B cell (primary cell): ENCODE results near the gene LUM. TPM values are rescaled to one million over a fixed set of nuclear protein-coding genes. Genes with fewer than 3 reads are reported as not detected.

Source experiments
- ATAC-seq: fragments of 200-7000 bp; cut with Tn5 transposase; one replicate; pipeline ENCODE4 v1.10.0; 2021; ENCODE audit warnings: low read depth, mild to moderate bottlenecking, moderate number of reproducible peaks, moderate library complexity
- CTCF ChIA-PET: fragments of 350-600 bp; sonication (Branson Sonifier 250); formaldehyde crosslinking; loops from one replicate; lab custom pipeline; 2021; ENCODE audit warnings: antibody characterized with exemption, inconsistent platforms; lab: Charles Lee
- POLR2A ChIA-PET: fragments of 350-600 bp; sonication (Branson Sonifier 250); formaldehyde crosslinking; loops from one replicate; lab custom pipeline; 2021; ENCODE audit warnings: antibody characterized with exemption; lab: Charles Lee
- DNase-seq: peaks from one replicate; pipeline ENCODE4 v3.0.0; 2013
- H2AFZ ChIP-seq: 2 replicates; pipeline ENCODE4 v1.6.1; 2012; ENCODE audit warnings: mild to moderate bottlenecking, low read depth, low read length; ENCODE audit not compliant: insufficient read depth, poor library complexity, severe bottlenecking
- H3K27ac ChIP-seq, 2 donors: 1 replicate in 1 of 2; 2 replicates in 1 of 2; pipeline ENCODE4 v1.5.1; 2012 to 2013; ENCODE audit warnings: low read length in 2 of 2, mild to moderate bottlenecking in 2 of 2, moderate library complexity in 1 of 2
- H3K27me3 ChIP-seq, 4 experiments: fragments of 200-600 bp in 1 of 4; sonication (generic) in 1 of 4; replicated peaks in 1 of 4; 1 replicate in 2 of 4; 2 replicates in 2 of 4; pipeline versions ENCODE4 v1.6.1 to v1.7.0; 2013 to 2016; ENCODE audit warnings: low read length in 3 of 4, mild to moderate bottlenecking in 2 of 4, mixed read lengths in 1 of 4, moderate library complexity in 1 of 4; ENCODE audit not compliant: insufficient read depth in 4 of 4, control insufficient read depth in 3 of 4; ENCODE audit errors: control extremely low read depth in 1 of 4
- H3K36me3 ChIP-seq, 2 experiments: replicated peaks in 1 of 2; 1 replicate in 1 of 2; 2 replicates in 1 of 2; pipeline versions ENCODE4 v1.6.1 to v1.7.1; 2013; ENCODE audit warnings: low read length in 1 of 2; ENCODE audit not compliant: insufficient read depth in 2 of 2, control insufficient read depth in 1 of 2; ENCODE audit errors: control extremely low read depth in 1 of 2, extremely low read depth in 1 of 2
- H3K4me1 ChIP-seq, 2 donors: fragments of 200-600 bp in 1 of 2; sonication (generic) in 1 of 2; 1 replicate in 1 of 2; 2 replicates in 1 of 2; pipeline versions ENCODE4 v1.5.1 to v1.6.1; 2013 to 2017; ENCODE audit warnings: low read length in 2 of 2; ENCODE audit not compliant: control insufficient read depth in 2 of 2, insufficient read depth in 2 of 2
- H3K4me2 ChIP-seq: replicated peaks from 2 replicates; pipeline ENCODE3; 2012; ENCODE audit warnings: mild to moderate bottlenecking, low read depth, low read length; ENCODE audit not compliant: poor library complexity, severe bottlenecking
- H3K4me3 ChIP-seq, 5 experiments: fragments of 200-600 bp in 1 of 5; sonication (generic) in 1 of 5; 1 replicate in 3 of 5; 2 replicates in 2 of 5; pipeline versions ENCODE4 v1.5.1 to v1.7.0; 2011 to 2016; ENCODE audit warnings: low read length in 4 of 5, mild to moderate bottlenecking in 4 of 5, low read depth in 2 of 5, control low read depth in 1 of 5, moderate library complexity in 1 of 5; ENCODE audit not compliant: insufficient read depth in 1 of 5; ENCODE audit errors: control extremely low read depth in 1 of 5, extremely low read depth in 1 of 5
- H3K79me2 ChIP-seq: fragments of 200-600 bp; sonication (generic); one replicate; pipeline ENCODE4 v1.6.0; 2016; ENCODE audit warnings: low read length; ENCODE audit not compliant: control insufficient read depth, insufficient read depth
- H3K9ac ChIP-seq: fragments of 200-600 bp; sonication (generic); 2 replicates; pipeline ENCODE4 v1.6.1; 2017; ENCODE audit warnings: mild to moderate bottlenecking, low read length, moderate library complexity
- H3K9me3 ChIP-seq, 3 donors: one replicate each; pipeline versions ENCODE4 v1.6.1 to v1.7.1; 2013; ENCODE audit warnings: low read length in 2 of 3; ENCODE audit not compliant: control insufficient read depth in 2 of 3, insufficient read depth in 1 of 3; ENCODE audit errors: control extremely low read depth in 1 of 3
- H4K20me1 ChIP-seq: 2 replicates; pipeline ENCODE4 v1.6.0; 2012; ENCODE audit warnings: mild to moderate bottlenecking, low read length; ENCODE audit not compliant: insufficient read depth, control insufficient read depth, poor library complexity, severe bottlenecking
- H3K27ac Mint-ChIP-seq: one replicate; pipeline ENCODE4 v1.8.0; 2021; ENCODE audit warnings: mixed read lengths
- H3K27me3 Mint-ChIP-seq: one replicate; pipeline ENCODE4 v1.8.0; 2021; ENCODE audit warnings: mixed read lengths
- H3K4me1 Mint-ChIP-seq: one replicate; pipeline ENCODE4 v1.8.0; 2021; ENCODE audit warnings: mixed read lengths
- H3K4me3 Mint-ChIP-seq: one replicate; pipeline ENCODE4 v1.8.0; 2021; ENCODE audit warnings: mixed read lengths
- H3K9me3 Mint-ChIP-seq: one replicate; pipeline ENCODE4 v1.8.0; 2022; ENCODE audit warnings: mixed read lengths; ENCODE audit not compliant: insufficient read depth
- EZH2 ChIP-seq: IDR thresholded peaks from 2 replicates; pipeline ENCODE4 v1.6.1; 2012; ENCODE audit warnings: borderline replicate concordance, low read depth, mild to moderate bottlenecking, moderate library complexity, low read length; ENCODE audit not compliant: insufficient read depth, poor library complexity, severe bottlenecking
- WGBS: methylation state at CpG from one replicate; pipeline ENCODE4 v1.1.5; 2013; ENCODE audit warnings: missing lambda C conversion rate; ENCODE audit not compliant: insufficient coverage; 5-methylcytosine and 5-hydroxymethylcytosine counted together
- intact Hi-C: fragments of 100-400 bp; cut with micrococcal nuclease; formaldehyde crosslinking; loops from one replicate; pipeline ENCODE4 v1.10.0; 2022
- polyA plus RNA-seq: library from polyadenylated mRNA; depleted of rRNA; stranded (reverse); fragments of >200 nt; gene quantifications from 2 replicates; pipeline ENCODE4 v1.2.3, GENCODE V29; 2012
- total RNA-seq, 2 donors: library from RNA; stranded (reverse); fragments of 120-200 nt in 1 of 2; gene quantifications; 1 replicate in 1 of 2; 2 replicates in 1 of 2; pipeline versions ENCODE4 v1.2.3 to v1.2.4, GENCODE V29; 2013 to 2022
- TF ChIP-seq, protein P1 (sequence below): fragments of 200-600 bp; IDR thresholded peaks from one replicate; pipeline ENCODE4 v1.8.0; 2022; ENCODE audit warnings: antibody characterized with exemption, mild to moderate bottlenecking

Gene LUM
- total and polyA plus RNA-seq, 2 donors (not counting 1 experiment from before 2014, with no cell fraction given) = not detected

- Mint-ChIP-seq H3K4me3 (no peak overlapping the region), H3K27ac (no peak overlapping the region), H3K4me1 (no peaks in the 10 kb centered on the region), H3K27me3 (no peaks in the 10 kb centered on the region), H3K9me3 (no peaks in the 10 kb centered on the region)
- DNase-seq = no peak
- intact Hi-C loops = no loop called here
- Histone ChIP-seq H3K4me1 (no peaks in the 10 kb centered on the region), H3K9ac (no peak overlapping the region), H3K4me2 (no peak overlapping the region), H3K27me3 (no peaks in the 10 kb centered on the region), H3K9me3 (no peaks in the 10 kb centered on the region), H3K4me3 (no peak overlapping the region), H3K27ac (no peak overlapping the region), H2AFZ (no peak overlapping the region), H3K36me3 (no peaks in the 10 kb centered on the region), H4K20me1 (no peaks in the 10 kb centered on the region), H3K79me2 (no peaks in the 10 kb centered on the region)
- ChIA-PET CTCF (no interaction called here), POLR2A (no interaction called here)
- TF ChIP-seq, protein P1, sequence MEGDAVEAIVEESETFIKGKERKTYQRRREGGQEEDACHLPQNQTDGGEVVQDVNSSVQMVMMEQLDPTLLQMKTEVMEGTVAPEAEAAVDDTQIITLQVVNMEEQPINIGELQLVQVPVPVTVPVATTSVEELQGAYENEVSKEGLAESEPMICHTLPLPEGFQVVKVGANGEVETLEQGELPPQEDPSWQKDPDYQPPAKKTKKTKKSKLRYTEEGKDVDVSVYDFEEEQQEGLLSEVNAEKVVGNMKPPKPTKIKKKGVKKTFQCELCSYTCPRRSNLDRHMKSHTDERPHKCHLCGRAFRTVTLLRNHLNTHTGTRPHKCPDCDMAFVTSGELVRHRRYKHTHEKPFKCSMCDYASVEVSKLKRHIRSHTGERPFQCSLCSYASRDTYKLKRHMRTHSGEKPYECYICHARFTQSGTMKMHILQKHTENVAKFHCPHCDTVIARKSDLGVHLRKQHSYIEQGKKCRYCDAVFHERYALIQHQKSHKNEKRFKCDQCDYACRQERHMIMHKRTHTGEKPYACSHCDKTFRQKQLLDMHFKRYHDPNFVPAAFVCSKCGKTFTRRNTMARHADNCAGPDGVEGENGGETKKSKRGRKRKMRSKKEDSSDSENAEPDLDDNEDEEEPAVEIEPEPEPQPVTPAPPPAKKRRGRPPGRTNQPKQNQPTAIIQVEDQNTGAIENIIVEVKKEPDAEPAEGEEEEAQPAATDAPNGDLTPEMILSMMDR = no peak
- TF ChIP-seq EZH2 = no peak
- no peak for ATAC-seq
- WGBS = 88% methylated on average over 1 of the region's 3 CpGs
Measured at GRCh38 chr12:91142221-91142631, 30.9 kb upstream of the LUM start.

DNA sequence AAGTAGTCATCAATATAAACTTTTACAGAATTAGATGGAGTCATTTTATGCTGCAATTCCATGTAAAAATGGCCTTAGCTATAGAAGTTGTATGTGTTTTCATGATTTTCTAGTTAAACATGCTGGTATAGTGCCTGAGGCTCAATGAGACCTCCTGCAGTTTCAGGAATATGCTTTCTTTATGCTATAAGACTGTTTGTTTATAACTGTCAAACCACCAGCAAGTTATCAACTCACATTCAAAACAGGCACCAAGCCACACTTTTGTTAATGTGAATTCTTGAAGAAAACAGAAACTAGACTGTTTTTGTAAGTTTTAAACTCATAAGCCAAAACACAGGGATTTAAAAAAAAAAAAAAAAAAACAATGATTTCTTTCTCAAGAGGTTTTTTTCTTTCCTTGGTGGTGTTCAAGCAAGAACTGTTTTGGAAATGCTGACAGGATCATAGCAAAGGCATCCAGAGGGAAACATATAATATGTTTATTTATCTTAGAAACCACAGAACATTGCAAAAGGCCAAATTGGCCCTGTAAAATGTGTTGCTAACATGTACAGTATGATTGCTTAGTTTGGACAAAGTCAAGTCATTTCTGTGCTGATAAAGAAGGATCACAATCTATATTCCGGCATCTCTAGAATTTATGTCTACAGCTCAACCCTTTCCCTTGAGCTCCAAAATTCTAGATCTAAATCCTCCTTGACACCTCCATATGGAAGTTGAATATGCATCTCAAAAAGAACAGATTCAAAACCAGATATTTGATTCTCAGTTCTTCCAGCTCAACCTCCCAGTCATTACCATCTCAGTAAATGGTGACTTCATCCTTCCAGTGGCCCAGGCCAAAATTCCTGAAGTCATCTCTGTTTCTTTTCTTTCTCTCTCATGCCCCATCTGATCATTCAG, 29.0 kb upstream of the LUM start:
- Histone ChIP-seq H4K20me1 (no peaks in the 10 kb centered on the region), H3K4me3 (no peak overlapping the region), H3K27ac (no peak overlapping the region), H3K9me3 (no peaks in the 10 kb centered on the region), H2AFZ (no peak overlapping the region), H3K79me2 (no peaks in the 10 kb centered on the region), H3K9ac (no peak overlapping the region), H3K36me3 (no peaks in the 10 kb centered on the region), H3K27me3 (no peaks in the 10 kb centered on the region), H3K4me2 (no peak overlapping the region), H3K4me1 (no peaks in the 10 kb centered on the region)
- Mint-ChIP-seq H3K27ac (no peak overlapping the region), H3K9me3 (no peaks in the 10 kb centered on the region), H3K27me3 (no peaks in the 10 kb centered on the region), H3K4me1 (no peaks in the 10 kb centered on the region), H3K4me3 (no peak overlapping the region)
- DNase-seq (no peak), ATAC-seq (no peak)
- POLR2A ChIA-PET = no interaction called here
- no peak for TF ChIP-seq EZH2
- TF ChIP-seq, protein P1 = no peak
- intact Hi-C loops = no loop called here
- CTCF ChIA-PET = no interaction called here
- no CpG with 5 or more reads among the region's 1 CpG for WGBS
